GF-D8 (cell line): ENCODE data around the gene GPAT3.
"Not testable (repeated sequence)": the region's sequence is repeated elsewhere in the genome, so short reads cannot be mapped to it uniquely, and the experiment has no call there.

ENCODE experiments used
- DNase-seq: peaks from one replicate; lab custom pipeline; 2025; lab: John Stamatoyannopoulos, UW

GPAT3 gene

GRCh38 chr4:83535520-83536361 lies at the start of gene GPAT3:
TSS of gene GPAT3 (plus strand) at chr4:83536108. CDS start at chr4:83536623, 515 bp downstream.
- no peak for DNase-seq

- DNase-seq: no peak
Observed at GRCh38 chr4:83486457-83487129, 49.3 kb upstream of the GPAT3 start.

GRCh38 chr4:83489711-83490326 lies 46.1 kb upstream of the GPAT3 start:
- no peak for DNase-seq

GRCh38 chr4:83490876-83491450 lies 44.9 kb upstream of the GPAT3 start:
- DNase-seq: no peak

GRCh38 chr4:83496085-83496917 lies 39.6 kb upstream of the GPAT3 start:
- DNase-seq: not testable (repeated sequence)

GRCh38 chr4:83498187-83498586 lies 37.7 kb upstream of the GPAT3 start:
- no peak for DNase-seq

GRCh38 chr4:83501671-83502070 lies 34.2 kb upstream of the GPAT3 start:
- not testable (repeated sequence) for DNase-seq

- no peak for DNase-seq
Observed at GRCh38 chr4:83503974-83504373, 31.9 kb upstream of the GPAT3 start.

- DNase-seq: no peak
Observed at GRCh38 chr4:83504503-83504902, 31.4 kb upstream of the GPAT3 start.

GRCh38 chr4:83504996-83505395 lies 30.9 kb upstream of the GPAT3 start:
- no peak for DNase-seq

- DNase-seq: peak; percentile 4
Observed at GRCh38 chr4:83509156-83509585, 26.7 kb upstream of the GPAT3 start.

- no peak for DNase-seq
Observed at GRCh38 chr4:83510442-83510841, 25.5 kb upstream of the GPAT3 start.

GRCh38 chr4:83516042-83516772 lies 19.7 kb upstream of the GPAT3 start:
- DNase-seq: no peak

GRCh38 chr4:83522239-83522638 lies 13.7 kb upstream of the GPAT3 start:
- no peak for DNase-seq

- DNase-seq: no peak
Observed at GRCh38 chr4:83527671-83528070, 8.2 kb upstream of the GPAT3 start.

- no peak for DNase-seq
Observed at GRCh38 chr4:83536362-83537272, 709 bp downstream of the GPAT3 start.

GRCh38 chr4:83542225-83542624 lies 6.3 kb downstream of the GPAT3 start:
- DNase-seq: no peak

- DNase-seq: no peak
Observed at GRCh38 chr4:83546786-83547185, 10.9 kb downstream of the GPAT3 start.

GRCh38 chr4:83548151-83548905 lies 12.4 kb downstream of the GPAT3 start:
- DNase-seq: peak; percentile 60
